ENCODE data around the gene CAB39. TPM values are rescaled to one million over a fixed set of nuclear protein-coding genes. Genes with fewer than 3 reads are reported as not detected.

The CAB39 gene
- total RNA-seq, 2 experiments from 2014 or later = 175 to 178 TPM

DNA sequence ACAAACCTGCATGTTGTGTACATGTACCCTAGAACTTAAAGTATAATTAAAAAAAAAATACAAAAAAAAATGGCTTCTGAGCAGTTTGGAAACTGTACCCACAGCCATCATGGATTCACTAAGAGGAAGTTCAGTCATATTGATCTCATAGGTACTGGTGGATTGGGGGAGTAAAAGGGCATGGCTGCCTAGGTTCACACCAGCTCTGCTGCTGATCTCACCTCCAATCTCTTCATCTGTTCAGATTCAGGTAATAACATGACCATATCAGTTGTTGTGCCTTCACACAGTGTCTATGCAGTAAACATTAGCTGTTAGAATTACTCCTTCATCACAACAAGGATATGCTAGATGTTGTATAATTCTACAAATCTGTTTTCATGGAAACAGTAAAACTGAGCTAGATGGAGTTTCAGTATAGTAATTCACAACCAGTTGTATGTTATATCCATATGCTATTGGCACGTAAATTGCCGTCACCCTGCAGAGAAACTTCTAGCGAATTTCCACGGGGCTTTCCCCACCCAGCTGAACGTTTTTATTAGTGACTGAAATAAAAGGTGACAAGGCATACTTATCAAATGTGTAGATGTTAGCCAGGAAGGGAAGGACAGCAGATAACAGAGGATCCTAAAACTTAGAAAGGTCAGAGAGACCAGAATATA is 92.8 kb downstream of the CAB39 start:
- CTCF ChIA-PET = interaction anchor here (0.9 to 1.5 kb wide), 6 partner anchors 10 to 797 kb away, joined by 3 to 4 read pairs (median 3); no protein-coding TSS in a partner anchor
- ATAC-seq (no peak), DNase-seq (no peak)
- Mint-ChIP-seq H3K4me3 (no peak overlapping the region), H3K27me3 (ENCODE audit: low read depth) (no peaks in the 10 kb centered on the region), H3K4me1 (ENCODE audit: low read depth) (peaks cover 33% of the 10 kb centered on the region), H3K27ac (peak overlapping the region; percentile 30), H3K36me3 (ENCODE audit: low read depth) (peaks cover 63% of the 10 kb centered on the region), H3K9me3 (ENCODE audit: insufficient read depth) (no peaks in the 10 kb centered on the region)
- POLR2A ChIA-PET = interaction anchor here (0.6 kb wide), 1 partner anchor 621 kb away, joined by 3 read pairs; no protein-coding TSS in a partner anchor

DNA sequence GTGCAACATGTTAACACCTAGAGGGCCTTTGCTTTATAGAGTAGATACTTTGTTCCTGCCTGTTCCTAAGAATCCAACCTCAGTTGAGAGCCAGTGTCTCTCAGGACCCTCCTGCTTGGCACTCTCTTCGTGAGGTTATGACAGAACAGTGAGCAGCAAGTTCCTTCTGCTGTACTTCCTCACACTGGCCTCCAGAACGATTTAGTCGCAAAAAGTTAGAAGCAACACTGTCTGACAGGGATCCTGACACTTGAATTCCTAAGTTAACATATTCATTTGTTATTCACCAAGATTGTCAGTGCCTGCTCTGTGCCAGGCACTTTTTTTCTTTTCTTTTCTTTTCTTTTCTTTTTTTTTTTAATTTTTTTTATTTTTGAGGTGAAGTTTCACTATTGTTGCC is 95.1 kb downstream of the CAB39 start:
- ChIA-PET POLR2A (no interaction called here), CTCF (no interaction called here)
- H3K4me3 Mint-ChIP-seq = no peak overlapping the region
- DNase-seq = no peak
- no peak for ATAC-seq
- H3K27me3 Mint-ChIP-seq (ENCODE audit: low read depth) = no peaks in the 10 kb centered on the region
- peak overlapping the region; percentile 39 for H3K27ac Mint-ChIP-seq
- H3K36me3 Mint-ChIP-seq (ENCODE audit: low read depth) = peaks cover 64% of the 10 kb centered on the region
- no peaks in the 10 kb centered on the region for H3K9me3 Mint-ChIP-seq (ENCODE audit: insufficient read depth)
- peaks cover 34% of the 10 kb centered on the region for H3K4me1 Mint-ChIP-seq (ENCODE audit: low read depth)

DNA sequence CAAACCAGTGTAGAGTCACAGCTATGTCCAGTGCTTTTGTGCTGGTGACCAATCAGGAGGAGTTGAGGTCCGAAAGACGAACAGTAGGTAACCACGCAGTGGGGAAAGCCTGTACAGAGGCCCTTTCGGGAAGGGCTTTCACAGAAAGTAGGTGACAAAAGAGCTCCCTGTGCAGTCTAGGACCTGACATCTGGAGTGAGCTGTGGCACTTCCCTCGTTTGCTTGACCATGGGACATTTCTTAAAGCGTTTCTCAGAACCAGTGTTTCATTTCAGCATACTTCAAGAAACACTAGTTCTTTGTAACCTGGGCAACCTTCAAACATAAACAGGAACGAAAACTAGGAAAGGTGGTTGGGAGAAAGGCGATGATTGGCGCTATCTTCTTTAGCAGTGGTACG is 96.4 kb downstream of the CAB39 start:
- no peak for DNase-seq
- POLR2A ChIA-PET = no interaction called here
- Mint-ChIP-seq H3K9me3 (ENCODE audit: insufficient read depth) (no peaks in the 10 kb centered on the region), H3K36me3 (ENCODE audit: low read depth) (peaks cover 61% of the 10 kb centered on the region), H3K27me3 (ENCODE audit: low read depth) (no peaks in the 10 kb centered on the region), H3K4me3 (no peak overlapping the region), H3K27ac (peak overlapping the region; percentile 39), H3K4me1 (ENCODE audit: low read depth) (peaks cover 22% of the 10 kb centered on the region)
- ATAC-seq = no peak
- CTCF ChIA-PET = interaction anchor here (0.8 to 10.3 kb wide), 6 partner anchors 10 to 244 kb away, joined by 3 to 61 read pairs (median 4); no protein-coding TSS in a partner anchor

DNA sequence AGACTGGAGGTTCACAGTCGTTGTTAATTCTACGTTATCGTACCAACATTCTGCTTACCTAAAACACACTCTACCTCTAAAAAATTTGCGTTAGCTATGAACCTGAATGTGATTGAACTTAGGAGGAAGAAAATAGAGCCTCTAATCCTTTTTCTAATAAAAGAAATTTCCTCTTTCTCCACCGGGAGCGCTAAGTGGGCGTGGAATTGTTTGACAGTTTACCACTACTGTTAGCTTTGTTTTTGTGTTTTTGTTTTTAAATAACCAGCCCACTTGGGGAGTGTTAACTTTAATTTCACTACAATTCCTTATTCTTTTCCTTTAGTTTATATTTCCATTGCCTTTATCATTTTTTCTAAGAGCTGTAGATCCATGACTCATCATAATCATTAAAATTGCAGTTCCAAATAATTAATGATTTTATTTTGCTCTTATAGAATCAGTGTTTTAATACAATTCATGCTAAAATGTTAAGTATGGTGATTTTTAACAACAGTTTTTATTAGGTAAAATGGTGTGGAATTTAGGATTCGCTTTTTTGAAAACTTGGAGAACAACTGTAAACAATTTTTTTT is 97.1 kb downstream of the CAB39 start:
- H3K27ac Mint-ChIP-seq = no peak overlapping the region

DNA sequence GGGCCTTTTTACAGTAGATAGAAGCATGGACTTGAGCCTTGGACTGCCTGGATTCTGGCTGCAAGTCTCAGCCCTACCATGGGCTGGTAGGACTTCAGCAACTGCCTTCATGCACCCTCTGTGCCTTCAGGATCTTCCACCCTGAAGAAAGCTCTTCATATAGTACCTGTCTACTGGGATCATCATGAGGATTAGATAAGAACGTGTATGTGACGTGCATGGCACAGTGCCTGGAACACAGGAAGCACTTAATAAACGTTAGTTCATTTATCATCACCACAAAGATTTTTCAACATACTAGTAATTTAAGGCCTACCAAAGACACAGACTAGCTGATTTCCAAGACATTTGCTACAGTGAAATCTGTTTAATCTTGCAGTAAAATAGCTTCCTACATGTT is 98.9 kb downstream of the CAB39 start:
- CTCF ChIA-PET = interaction anchor here (0.8 to 10.3 kb wide), 4 partner anchors 13 to 98 kb away, joined by 4 to 61 read pairs (median 14); no protein-coding TSS in a partner anchor
- ATAC-seq (no peak), DNase-seq (no peak)
- Mint-ChIP-seq H3K27me3 (ENCODE audit: low read depth) (no peaks in the 10 kb centered on the region), H3K4me1 (ENCODE audit: low read depth) (peaks cover 29% of the 10 kb centered on the region), H3K9me3 (ENCODE audit: insufficient read depth) (no peaks in the 10 kb centered on the region), H3K36me3 (ENCODE audit: low read depth) (peaks cover 58% of the 10 kb centered on the region), H3K27ac (peak overlapping the region; percentile 10), H3K4me3 (no peak overlapping the region)
- POLR2A ChIA-PET = no interaction called here

More for the DNA sequence above, 97.1 kb downstream of the CAB39 start:
- CTCF ChIA-PET = interaction anchor here (0.8 to 10.3 kb wide), 6 partner anchors 9 to 243 kb away, joined by 3 to 61 read pairs (median 4); no protein-coding TSS in a partner anchor
- POLR2A ChIA-PET = no interaction called here
- Mint-ChIP-seq H3K4me3 (no peak overlapping the region), H3K4me1 (ENCODE audit: low read depth) (peaks cover 19% of the 10 kb centered on the region), H3K27me3 (ENCODE audit: low read depth) (no peaks in the 10 kb centered on the region), H3K9me3 (ENCODE audit: insufficient read depth) (no peaks in the 10 kb centered on the region), H3K36me3 (ENCODE audit: low read depth) (peaks cover 60% of the 10 kb centered on the region)
- no peak for ATAC-seq
- no peak for DNase-seq

DNA sequence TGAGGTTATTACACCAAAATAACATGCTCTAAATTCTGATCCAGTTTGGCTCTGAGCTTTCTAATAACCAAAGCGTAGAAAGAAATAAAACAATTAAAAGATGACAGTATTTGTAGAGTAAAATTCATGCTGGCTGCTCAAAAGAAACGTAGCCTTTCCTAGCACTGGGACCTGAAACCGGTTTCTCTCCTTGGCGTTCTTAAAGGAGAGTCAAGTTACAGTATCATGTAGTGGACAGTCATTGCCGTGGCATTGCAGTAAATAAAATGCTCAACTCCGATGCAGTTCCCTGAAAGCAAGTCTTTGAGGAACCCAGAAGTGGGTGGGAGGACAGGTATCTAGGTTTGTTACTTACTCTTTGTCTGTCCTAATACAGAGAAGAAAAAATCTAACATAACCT is 99.4 kb downstream of the CAB39 start:
- Mint-ChIP-seq H3K36me3 (ENCODE audit: low read depth) (peaks cover 62% of the 10 kb centered on the region), H3K27ac (peak overlapping the region; percentile 10), H3K27me3 (ENCODE audit: low read depth) (no peaks in the 10 kb centered on the region), H3K4me3 (no peak overlapping the region), H3K4me1 (ENCODE audit: low read depth) (peaks cover 30% of the 10 kb centered on the region), H3K9me3 (ENCODE audit: insufficient read depth) (no peaks in the 10 kb centered on the region)
- ATAC-seq (no peak), DNase-seq (no peak)
- ChIA-PET CTCF (interaction anchor here (0.8 to 10.3 kb wide), 4 partner anchors 12 to 98 kb away, joined by 4 to 61 read pairs (median 14); no protein-coding TSS in a partner anchor), POLR2A (no interaction called here)

DNA sequence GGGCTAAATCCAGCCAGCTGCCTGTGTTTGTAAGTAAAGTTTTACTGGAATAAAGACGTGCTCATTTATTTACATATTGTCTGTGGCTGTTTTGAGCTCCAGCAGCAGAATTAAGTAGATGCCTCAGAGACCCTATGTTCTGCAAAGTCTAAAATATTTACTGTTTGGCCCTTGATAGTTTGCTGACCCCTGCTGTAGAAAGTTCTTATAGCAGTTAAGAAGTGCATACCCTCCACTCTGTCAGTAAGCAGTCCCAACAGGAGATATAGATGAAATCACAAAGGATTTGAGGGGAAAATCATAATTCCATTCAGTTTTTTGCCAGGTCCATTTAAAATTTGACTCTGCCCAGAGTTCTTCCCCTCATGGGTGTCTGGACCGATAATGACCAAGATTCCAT is 102.0 kb downstream of the CAB39 start:
- Mint-ChIP-seq H3K9me3 (ENCODE audit: insufficient read depth) (no peaks in the 10 kb centered on the region), H3K27me3 (ENCODE audit: low read depth) (no peaks in the 10 kb centered on the region), H3K27ac (peak overlapping the region; percentile 28), H3K36me3 (ENCODE audit: low read depth) (peaks cover 76% of the 10 kb centered on the region), H3K4me1 (ENCODE audit: low read depth) (peaks cover 30% of the 10 kb centered on the region), H3K4me3 (no peak overlapping the region)
- DNase-seq (no peak), ATAC-seq (peak; percentile 49)
- CTCF ChIA-PET = interaction anchor here (0.6 to 10.3 kb wide), 6 partner anchors 10 to 197 kb away, joined by 3 to 61 read pairs (median 4); no protein-coding TSS in a partner anchor
- POLR2A ChIA-PET = no interaction called here

DNA sequence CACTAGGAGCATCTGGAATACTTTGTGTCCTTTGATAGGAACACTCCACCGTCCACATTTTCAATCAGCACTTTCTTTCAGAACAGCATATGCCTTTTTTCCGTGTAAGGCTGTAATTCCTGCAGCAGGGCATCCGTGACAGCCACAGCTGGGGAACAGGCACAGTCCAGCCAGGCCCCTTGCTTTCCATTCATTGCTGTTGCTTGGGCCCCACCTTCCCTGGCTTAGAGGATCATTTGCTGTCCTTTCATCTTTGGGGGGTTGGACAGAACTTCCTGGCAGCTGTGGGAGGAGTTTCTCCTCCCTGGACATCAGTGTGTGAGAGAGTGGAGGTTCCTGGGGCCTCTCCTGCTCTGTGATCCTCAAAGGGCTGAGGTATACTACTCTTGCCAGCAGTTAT is 102.4 kb downstream of the CAB39 start:
- Mint-ChIP-seq H3K9me3 (ENCODE audit: insufficient read depth) (no peaks in the 10 kb centered on the region), H3K36me3 (ENCODE audit: low read depth) (peaks cover 77% of the 10 kb centered on the region), H3K27ac (peak overlapping the region; percentile 28), H3K4me3 (no peak overlapping the region), H3K27me3 (ENCODE audit: low read depth) (no peaks in the 10 kb centered on the region), H3K4me1 (ENCODE audit: low read depth) (peaks cover 30% of the 10 kb centered on the region)
- POLR2A ChIA-PET = no interaction called here
- DNase-seq (no peak), ATAC-seq (no peak)
- CTCF ChIA-PET = interaction anchor here (1.1 to 10.3 kb wide), 5 partner anchors 9 to 36 kb away, joined by 3 to 61 read pairs (median 9); no protein-coding TSS in a partner anchor

DNA sequence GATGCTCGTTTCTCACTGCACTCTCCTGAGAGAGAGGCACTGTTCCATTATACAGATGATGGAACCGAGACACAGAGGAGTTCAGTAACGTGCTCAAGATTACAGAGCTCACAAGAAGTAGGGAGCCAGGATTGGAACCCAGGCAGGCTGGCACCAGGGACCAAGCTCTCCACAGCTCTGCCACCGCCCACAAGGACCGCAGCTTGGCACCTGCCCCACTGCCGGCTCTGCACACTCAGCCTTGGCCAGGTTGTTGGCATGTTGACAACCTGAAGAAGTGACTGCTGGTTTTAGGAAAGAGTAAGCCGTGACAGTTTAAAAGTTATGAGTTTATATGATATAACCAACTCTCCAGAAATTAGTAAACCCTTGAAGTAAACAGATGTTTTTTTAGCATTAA is 104.1 kb downstream of the CAB39 start:
- POLR2A ChIA-PET = interaction anchor here (0.7 kb wide), 1 partner anchor 30 kb away, joined by 3 read pairs; no protein-coding TSS in a partner anchor
- Mint-ChIP-seq H3K9me3 (ENCODE audit: insufficient read depth) (no peaks in the 10 kb centered on the region), H3K4me1 (ENCODE audit: low read depth) (peaks cover 23% of the 10 kb centered on the region), H3K36me3 (ENCODE audit: low read depth) (peaks cover 75% of the 10 kb centered on the region), H3K27me3 (ENCODE audit: low read depth) (no peaks in the 10 kb centered on the region), H3K4me3 (no peak overlapping the region), H3K27ac (no peak overlapping the region)
- ATAC-seq (no peak), DNase-seq (no peak)
- CTCF ChIA-PET = interaction anchor here (0.7 to 10.3 kb wide), 4 partner anchors 8 to 20 kb away, joined by 3 to 61 read pairs (median 6); no protein-coding TSS in a partner anchor

DNA sequence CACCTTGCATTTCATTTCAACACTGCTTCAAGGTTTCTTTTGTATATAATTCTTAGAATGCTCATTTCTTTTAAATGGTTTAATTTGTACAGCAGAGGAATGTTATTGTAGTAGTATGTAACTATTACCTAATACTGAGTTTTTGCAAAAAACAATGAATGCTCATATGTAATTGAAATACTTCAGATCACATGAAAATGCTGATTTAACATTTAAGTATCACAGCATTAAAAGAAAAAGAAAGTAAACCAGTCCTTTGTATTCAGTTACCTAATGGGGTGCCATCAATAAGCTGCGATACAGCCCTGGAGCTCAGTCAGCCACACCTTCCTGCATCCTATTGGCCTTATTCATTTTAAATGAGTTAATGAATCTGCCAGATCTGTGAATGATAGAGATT is 106.8 kb downstream of the CAB39 start:
- Mint-ChIP-seq H3K4me3 (no peak overlapping the region), H3K27me3 (ENCODE audit: low read depth) (no peaks in the 10 kb centered on the region), H3K27ac (peak overlapping the region; percentile 17), H3K9me3 (ENCODE audit: insufficient read depth) (no peaks in the 10 kb centered on the region), H3K4me1 (ENCODE audit: low read depth) (peaks cover 18% of the 10 kb centered on the region), H3K36me3 (ENCODE audit: low read depth) (peaks cover 54% of the 10 kb centered on the region)
- ATAC-seq = no peak
- CTCF ChIA-PET = interaction anchor here (0.6 to 1.6 kb wide), 3 partner anchors 10 to 408 kb away, joined by 3 read pairs; no protein-coding TSS in a partner anchor
- POLR2A ChIA-PET = no interaction called here
- DNase-seq = no peak

DNA sequence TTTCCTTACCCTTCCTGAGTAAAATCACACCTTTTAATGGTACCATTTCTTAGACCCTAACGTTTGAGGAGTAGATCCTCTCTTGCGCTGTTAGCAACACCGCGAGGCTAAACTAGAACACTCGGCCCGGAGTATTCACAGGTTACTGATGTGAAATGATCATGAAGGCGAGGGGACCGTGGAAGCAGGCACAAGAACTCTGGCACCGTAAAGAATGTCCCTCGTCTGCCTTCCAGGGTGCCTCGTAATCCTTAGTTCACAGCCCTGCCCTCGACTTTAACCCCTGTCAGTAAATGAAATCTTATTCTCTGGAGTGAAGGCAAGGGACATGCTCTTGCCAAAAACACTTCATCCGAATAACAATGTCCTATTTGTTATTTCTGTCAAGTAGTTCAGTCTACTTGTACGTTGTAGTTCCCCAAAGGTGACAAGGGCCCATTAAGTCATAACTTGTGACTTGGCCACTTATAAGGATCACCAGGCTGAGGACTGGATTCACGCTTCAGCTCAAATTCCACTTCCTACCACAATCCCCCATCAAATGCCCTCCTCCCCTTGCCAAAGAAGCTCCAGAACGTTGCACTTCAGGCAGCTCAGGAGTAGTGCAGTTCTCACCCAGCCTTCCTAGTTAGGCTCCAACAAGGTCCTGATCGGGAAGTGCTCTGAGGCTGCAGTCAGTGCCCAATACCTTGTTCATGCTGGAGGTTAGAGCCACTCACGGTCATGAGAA is 108.8 kb downstream of the CAB39 start:
- Mint-ChIP-seq H3K9me3 (ENCODE audit: insufficient read depth) (no peaks in the 10 kb centered on the region), H3K36me3 (ENCODE audit: low read depth) (peaks cover 38% of the 10 kb centered on the region), H3K27ac (peak overlapping the region; percentile 58), H3K27me3 (ENCODE audit: low read depth) (peaks cover 14% of the 10 kb centered on the region), H3K4me1 (ENCODE audit: low read depth) (peaks cover 9% of the 10 kb centered on the region), H3K4me3 (no peak overlapping the region)
- DNase-seq = no peak
- ChIA-PET POLR2A (no interaction called here), CTCF (interaction anchor here (3.9 kb wide), 1 partner anchor 232 kb away, joined by 25 read pairs; no protein-coding TSS in a partner anchor)
- no peak for ATAC-seq
